Central memory CD8-positive, alpha-beta T cell (primary cell): ENCODE results near the gene TEAD1.

ENCODE experiments used
- ATAC-seq: fragments of 150-1000 bp; cut with Tn5 transposase; replicated peaks from 2 replicates; pipeline ENCODE4 v1.10.0; 2022; ENCODE audit warnings: mild to moderate bottlenecking, moderate FRiP score, moderate number of reproducible peaks; ENCODE audit not compliant: poor library complexity, severe bottlenecking; ENCODE audit errors: extremely low read depth
- DNase-seq, 2 donors: peaks; one replicate each; pipeline ENCODE4 v3.0.0; 2021; ENCODE audit warnings: low spot score in 2 of 2
- H3K27ac Mint-ChIP-seq: one replicate; pipeline ENCODE4 v1.8.0; 2022; ENCODE audit warnings: low read depth, mild to moderate bottlenecking, moderate library complexity, mixed read lengths
- H3K27me3 Mint-ChIP-seq: one replicate; pipeline ENCODE4 v1.8.0; 2022; ENCODE audit warnings: mixed read lengths
- H3K36me3 Mint-ChIP-seq: one replicate; pipeline ENCODE4 v1.8.0; 2022; ENCODE audit warnings: mild to moderate bottlenecking, moderate library complexity, mixed read lengths; ENCODE audit not compliant: insufficient read depth
- H3K4me1 Mint-ChIP-seq: one replicate; pipeline ENCODE4 v1.8.0; 2022; ENCODE audit warnings: mixed read lengths
- H3K4me3 Mint-ChIP-seq: one replicate; pipeline ENCODE4 v1.8.0; 2022; ENCODE audit warnings: mild to moderate bottlenecking, moderate library complexity, mixed read lengths
- H3K9me3 Mint-ChIP-seq: one replicate; pipeline ENCODE4 v1.8.0; 2022; ENCODE audit warnings: mixed read lengths

Gene TEAD1

GRCh38 chr11:12979928-12980689 is 305.9 kb downstream of the TEAD1 start:
- Mint-ChIP-seq H3K27ac (no peak overlapping the region), H3K9me3 (no peaks in the 10 kb centered on the region), H3K4me1 (no peaks in the 10 kb centered on the region), H3K27me3 (peaks cover 47% of the 10 kb centered on the region), H3K36me3 (no peaks in the 10 kb centered on the region), H3K4me3 (no peak overlapping the region)
- ATAC-seq (no peak), DNase-seq (no peak)

DNA sequence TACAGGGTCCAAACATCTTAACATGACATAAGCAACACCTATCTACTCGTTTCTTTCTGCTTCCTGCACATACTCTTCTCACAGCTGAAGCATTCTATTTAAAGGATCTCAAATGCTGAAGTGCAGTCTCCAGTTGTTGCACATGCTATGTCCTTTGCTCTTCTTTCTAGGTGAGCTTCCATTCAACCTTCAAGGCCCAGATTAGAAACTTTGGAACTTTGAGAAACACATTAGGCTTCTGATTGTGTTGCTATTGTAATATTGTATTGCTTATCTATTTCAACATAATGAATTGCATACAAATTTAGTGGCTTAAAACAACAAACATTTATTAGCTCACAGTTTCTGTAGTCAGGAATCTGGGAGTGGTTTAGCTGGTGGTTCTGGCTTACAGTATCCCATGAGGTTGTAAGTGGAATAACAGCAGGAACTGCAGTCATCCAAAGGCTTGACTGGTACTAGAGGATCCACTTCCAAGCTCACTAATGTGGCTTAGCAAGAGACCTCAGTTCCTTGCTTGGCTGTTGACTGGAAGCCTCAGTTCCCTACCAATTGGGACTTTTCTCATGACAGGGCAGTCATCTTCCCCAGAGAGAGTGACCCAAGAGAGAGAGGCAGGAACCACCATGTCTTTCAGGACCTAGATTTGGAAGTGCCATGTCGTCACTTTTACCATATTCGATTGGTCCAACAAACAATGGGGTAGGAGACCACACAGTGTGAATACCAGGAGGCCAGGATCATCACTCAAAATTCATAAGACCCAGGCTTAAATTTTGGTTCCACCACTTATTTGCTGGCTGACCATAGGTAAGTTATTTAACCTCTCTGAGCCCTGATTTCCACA is 307.7 kb downstream of the TEAD1 start:
- no peaks in the 10 kb centered on the region for H3K9me3 Mint-ChIP-seq
- H3K4me1 Mint-ChIP-seq, result no peaks in the 10 kb centered on the region
- ATAC-seq, result no peak
- no peak overlapping the region for H3K4me3 Mint-ChIP-seq
- H3K27ac Mint-ChIP-seq, result no peak overlapping the region
- peaks cover 3% of the 10 kb centered on the region for H3K36me3 Mint-ChIP-seq
- H3K27me3 Mint-ChIP-seq, result peaks cover 65% of the 10 kb centered on the region
- DNase-seq, result no peak

- no peak for ATAC-seq
Observed at GRCh38 chr11:12983336-12983735, 309.1 kb downstream of the TEAD1 start.

DNA sequence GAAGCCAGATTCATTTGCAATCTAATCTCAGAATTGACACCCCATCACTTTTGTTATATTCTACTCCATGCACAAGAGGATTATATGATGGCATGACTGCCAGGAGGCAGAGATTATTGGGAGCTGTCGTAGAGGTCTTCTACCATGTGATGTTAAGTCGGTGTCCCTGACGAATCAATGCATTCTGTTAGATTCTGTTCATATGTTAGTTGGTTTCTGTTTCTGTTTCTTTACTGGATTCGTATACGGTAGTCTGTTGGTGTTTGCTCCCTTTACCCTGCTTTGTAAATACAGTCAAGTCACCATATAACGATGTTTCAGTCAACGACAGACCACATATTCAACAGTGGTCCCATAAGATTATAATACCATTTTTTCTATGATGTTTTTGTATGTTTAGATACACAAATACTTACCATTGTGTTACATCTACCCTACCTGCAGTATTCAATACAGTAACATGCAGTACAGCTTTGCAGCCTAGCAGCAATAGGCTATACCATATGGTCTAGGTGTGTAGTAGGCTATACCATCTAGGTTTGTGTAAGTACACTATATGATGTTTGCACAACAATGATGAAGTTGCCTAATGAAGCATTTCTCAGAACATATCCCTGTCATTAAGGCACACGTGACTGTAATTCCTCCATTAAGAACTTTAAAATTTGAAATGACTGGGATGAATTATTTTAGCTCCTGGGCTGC is 312.1 kb downstream of the TEAD1 start:
- Mint-ChIP-seq H3K4me1 (no peaks in the 10 kb centered on the region), H3K4me3 (no peak overlapping the region), H3K36me3 (peaks cover 3% of the 10 kb centered on the region), H3K9me3 (no peaks in the 10 kb centered on the region), H3K27ac (no peak overlapping the region), H3K27me3 (peaks cover 76% of the 10 kb centered on the region)
- ATAC-seq (no peak), DNase-seq (no peak)

More at GRCh38 chr11:12983336-12983735, 309.1 kb downstream of the TEAD1 start:
- Mint-ChIP-seq H3K27ac (no peak overlapping the region), H3K4me3 (no peak overlapping the region), H3K4me1 (no peaks in the 10 kb centered on the region), H3K36me3 (peaks cover 3% of the 10 kb centered on the region), H3K9me3 (no peaks in the 10 kb centered on the region), H3K27me3 (peaks cover 67% of the 10 kb centered on the region)
- no peak for DNase-seq

DNA sequence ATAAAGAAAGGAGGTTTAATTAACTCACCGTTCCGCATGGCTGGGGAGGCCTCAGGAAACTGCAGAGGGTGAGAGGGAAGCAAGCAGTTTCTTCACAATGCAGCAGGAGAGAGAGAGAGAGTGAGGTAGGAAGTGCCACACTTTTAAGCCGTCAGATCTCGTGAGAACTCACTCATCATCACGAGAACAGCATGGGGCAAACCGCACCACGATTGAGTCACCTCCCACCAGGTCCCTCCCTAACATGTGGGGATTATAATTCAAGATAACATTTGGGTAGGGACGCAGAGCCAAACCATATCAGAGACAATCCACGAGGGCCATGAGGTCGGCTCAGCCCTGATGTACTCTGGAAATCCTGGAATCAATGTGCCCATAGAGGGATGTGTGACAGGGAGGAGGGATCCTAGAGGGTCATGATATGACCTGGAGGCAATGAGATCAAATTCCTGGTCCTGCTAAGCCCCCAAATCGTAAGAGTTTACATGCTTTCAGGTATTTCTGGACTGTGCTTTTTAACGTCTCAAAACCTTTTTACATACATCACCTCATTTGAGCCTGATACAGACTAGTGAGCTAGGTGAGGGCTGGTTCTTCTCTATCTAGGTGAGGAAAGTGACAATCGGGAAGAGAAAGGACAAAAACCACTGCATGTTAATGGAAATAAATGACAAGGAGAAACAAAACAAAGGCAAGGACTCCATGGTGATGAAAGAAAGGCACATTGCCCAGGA is 315.4 kb downstream of the TEAD1 start:
- H3K27me3 Mint-ChIP-seq, result peaks cover 64% of the 10 kb centered on the region
- H3K4me1 Mint-ChIP-seq, result no peaks in the 10 kb centered on the region
- ATAC-seq (no peak), DNase-seq (no peak)
- H3K9me3 Mint-ChIP-seq, result no peaks in the 10 kb centered on the region
- H3K36me3 Mint-ChIP-seq, result peaks cover 3% of the 10 kb centered on the region
- no peak overlapping the region for H3K27ac Mint-ChIP-seq
- no peak overlapping the region for H3K4me3 Mint-ChIP-seq

- no peak for DNase-seq
- no peaks in the 10 kb centered on the region for H3K9me3 Mint-ChIP-seq
- H3K4me3 Mint-ChIP-seq, result no peak overlapping the region
- H3K4me1 Mint-ChIP-seq, result no peaks in the 10 kb centered on the region
- no peak for ATAC-seq
- no peak overlapping the region for H3K27ac Mint-ChIP-seq
- peaks cover 58% of the 10 kb centered on the region for H3K27me3 Mint-ChIP-seq
- H3K36me3 Mint-ChIP-seq, result peaks cover 3% of the 10 kb centered on the region
Observed at GRCh38 chr11:12990162-12990480, 315.9 kb downstream of the TEAD1 start.

- ATAC-seq (no peak), DNase-seq (no peak)
- Mint-ChIP-seq H3K9me3 (no peaks in the 10 kb centered on the region), H3K4me1 (no peaks in the 10 kb centered on the region), H3K27ac (no peak overlapping the region), H3K4me3 (no peak overlapping the region), H3K36me3 (peaks cover 2% of the 10 kb centered on the region), H3K27me3 (peaks cover 45% of the 10 kb centered on the region)
Observed at GRCh38 chr11:12991426-12991825, 317.2 kb downstream of the TEAD1 start.

DNA sequence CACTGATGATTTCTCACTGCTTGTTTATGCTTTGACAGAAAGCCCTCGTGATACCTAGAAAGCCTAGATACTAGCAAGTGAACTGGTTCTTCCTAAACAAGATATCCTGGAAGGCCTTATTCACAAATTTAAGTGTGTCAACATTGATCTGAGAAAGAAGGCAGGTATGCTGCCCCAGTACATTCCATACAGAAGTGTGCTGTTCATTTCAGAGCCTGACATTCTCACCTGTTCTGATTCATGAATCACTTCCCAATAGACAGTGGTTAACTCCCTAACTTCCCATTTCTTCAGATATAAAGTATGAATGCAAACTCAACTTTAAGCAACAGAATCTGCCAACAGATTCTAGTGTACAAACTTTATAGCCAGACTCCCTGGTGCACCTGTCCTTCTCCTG is 319.4 kb downstream of the TEAD1 start:
- H3K4me1 Mint-ChIP-seq, result no peaks in the 10 kb centered on the region
- H3K36me3 Mint-ChIP-seq, result no peaks in the 10 kb centered on the region
- H3K4me3 Mint-ChIP-seq, result no peak overlapping the region
- ATAC-seq (no peak), DNase-seq (no peak)
- peaks cover 32% of the 10 kb centered on the region for H3K27me3 Mint-ChIP-seq
- no peaks in the 10 kb centered on the region for H3K9me3 Mint-ChIP-seq
- no peak overlapping the region for H3K27ac Mint-ChIP-seq
